B cell (primary cell): ENCODE results near the gene C11orf86.

Experiments
- CTCF ChIP-seq: fragments of 200-600 bp; IDR thresholded peaks from one replicate; pipeline ENCODE4 v1.8.0; 2022; ENCODE audit warnings: antibody characterized with exemption, mild to moderate bottlenecking
- EZH2 ChIP-seq: IDR thresholded peaks from 2 replicates; pipeline ENCODE4 v1.6.1; 2012; ENCODE audit warnings: borderline replicate concordance, low read depth, mild to moderate bottlenecking, moderate library complexity, low read length; ENCODE audit not compliant: insufficient read depth, poor library complexity, severe bottlenecking

DNA sequence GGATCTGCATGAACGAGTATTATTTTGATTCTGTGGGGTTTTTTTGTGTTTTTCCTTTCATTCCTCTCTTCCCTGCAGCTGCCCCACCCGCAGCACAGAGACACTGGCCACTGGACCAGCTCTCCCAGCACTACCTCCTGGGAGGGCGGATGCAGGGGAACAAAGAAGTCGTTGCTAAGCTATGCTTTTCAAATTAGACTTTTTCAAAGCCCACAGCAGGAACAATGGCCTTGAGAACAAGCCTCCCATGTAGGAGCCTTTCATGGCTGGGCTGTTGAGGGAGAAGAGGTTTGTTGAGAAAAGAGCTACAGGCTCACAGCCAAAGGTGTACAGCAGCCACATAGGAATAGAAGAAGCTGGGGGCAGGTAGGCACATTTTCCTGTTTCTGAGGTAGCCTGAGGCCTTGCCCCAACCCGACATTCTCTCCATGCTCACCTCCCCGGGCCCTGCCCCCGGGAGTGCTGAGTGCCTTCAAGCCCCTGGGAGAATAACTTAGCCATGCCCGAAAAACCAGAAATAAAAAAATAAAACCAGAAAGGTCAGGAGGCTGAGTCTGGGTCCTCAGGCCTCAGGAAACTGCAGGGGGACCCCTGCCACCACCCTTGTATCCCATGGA lies 27.3 kb downstream of the C11orf86 start:
- TF ChIP-seq CTCF (no peak), EZH2 (no peak)
